Dermis blood vessel endothelial cell (primary cell): ENCODE data around the gene ATP8A1. TPM values are rescaled to one million over a fixed set of nuclear protein-coding genes. Genes with fewer than 3 reads are reported as not detected.
"Not testable (repeated sequence)": the region's sequence is repeated elsewhere in the genome, so short reads cannot be mapped to it uniquely, and the experiment has no call there.

Experiments used
- DNase-seq: peaks from one replicate; pipeline ENCODE4 v3.0.0; 2010
- total RNA-seq: library from RNA; depleted of rRNA; stranded (reverse); fragments of >200 nt; gene quantifications from 2 replicates; pipeline ENCODE4 v1.2.3, GENCODE V29; 2014

The ATP8A1 gene
- total RNA-seq, 1 donor from 2014 or later: 40.8 TPM

DNA sequence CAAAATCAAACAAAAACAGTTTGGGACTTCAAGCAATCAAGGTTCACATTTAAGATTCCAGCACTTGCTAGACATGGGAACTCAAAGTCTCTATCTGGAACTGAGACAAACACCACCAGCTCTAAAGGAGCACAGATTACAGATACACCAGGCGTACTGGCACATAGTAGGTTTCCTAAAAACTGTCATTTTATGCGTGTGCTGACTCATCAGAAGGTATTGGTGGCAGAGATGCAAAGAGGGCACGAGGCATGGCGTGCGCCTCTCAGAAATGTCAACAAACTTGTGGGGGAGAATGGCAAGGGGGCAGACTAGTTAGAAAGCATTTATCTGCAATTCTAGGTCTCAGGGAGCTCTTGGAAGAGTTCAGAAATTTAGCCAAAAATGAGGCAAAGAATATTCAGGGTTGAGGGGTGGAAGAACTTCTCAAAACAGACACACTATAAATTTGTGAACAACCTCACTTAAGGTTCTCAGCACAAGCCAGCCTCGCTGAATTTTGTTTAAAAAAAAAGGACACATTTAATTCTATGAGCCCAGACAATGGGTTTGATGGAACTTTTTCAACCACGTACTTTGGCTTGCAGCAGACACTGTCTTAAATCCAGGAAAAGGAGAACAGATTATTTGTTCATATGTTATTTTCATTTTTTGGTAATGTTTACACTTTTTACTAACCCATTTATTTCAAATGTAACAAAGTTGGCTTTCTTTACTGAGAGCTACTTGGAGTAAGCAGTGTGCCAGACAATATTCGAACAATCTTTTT lies 159.6 kb downstream of the ATP8A1 start:
- no peak for DNase-seq

DNA sequence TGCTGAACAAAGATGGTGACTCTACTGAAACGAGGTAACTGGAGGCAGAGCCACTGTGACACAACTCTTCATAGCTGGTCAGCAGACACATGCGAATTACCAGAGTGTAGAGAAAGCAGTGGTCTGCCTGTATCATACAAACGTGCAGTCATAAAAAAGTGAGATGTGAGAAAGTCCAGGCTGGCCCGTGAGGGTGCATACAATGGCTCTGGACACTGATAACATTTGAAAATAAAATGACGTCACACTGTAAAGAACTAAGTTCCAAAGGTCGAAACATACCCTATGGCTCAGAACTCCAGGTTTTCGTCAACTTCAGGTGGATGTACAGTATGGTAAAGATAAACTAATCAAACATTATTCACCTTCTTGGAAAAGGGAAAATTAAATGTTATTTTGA lies 163.9 kb downstream of the ATP8A1 start:
- no peak for DNase-seq

DNA sequence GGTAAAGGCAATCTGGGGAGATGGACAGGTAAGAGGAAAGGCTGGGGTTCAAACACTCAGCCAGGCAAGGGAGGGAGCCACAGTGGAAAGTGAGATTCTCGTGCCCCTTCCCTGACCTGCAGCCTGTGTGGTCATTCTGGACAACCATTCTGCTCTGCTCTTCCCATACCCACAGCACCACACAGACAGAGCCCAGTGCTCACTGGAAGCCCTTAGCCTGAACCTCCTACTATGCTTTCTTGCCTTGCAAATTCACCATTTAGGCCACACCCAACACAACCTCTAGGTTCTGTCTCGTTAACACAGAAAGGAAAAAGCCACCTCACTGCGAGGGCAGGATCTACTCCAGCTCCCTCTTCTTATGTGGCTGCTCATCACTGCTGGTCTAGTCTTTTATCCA lies 166.9 kb downstream of the ATP8A1 start:
- no peak for DNase-seq

DNA sequence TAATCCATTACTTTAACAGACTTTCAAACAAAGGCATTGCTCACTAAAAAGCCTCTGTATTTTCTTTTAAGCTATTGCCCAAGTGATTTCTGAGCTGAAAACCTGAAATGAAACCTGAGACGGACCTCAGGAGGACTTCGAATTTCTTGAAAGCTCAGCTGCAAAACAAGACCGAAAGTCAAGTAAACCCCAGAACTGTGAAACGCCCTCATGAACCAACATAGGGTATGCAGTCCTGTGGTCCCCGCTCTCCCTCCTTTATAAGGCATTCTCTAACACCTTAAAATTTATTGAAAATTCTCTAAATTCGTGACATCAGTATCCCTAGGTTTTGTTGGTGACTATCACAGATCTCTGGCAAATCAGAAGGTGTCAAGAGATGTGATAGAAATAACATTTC lies 167.8 kb downstream of the ATP8A1 start:
- no peak for DNase-seq

DNA sequence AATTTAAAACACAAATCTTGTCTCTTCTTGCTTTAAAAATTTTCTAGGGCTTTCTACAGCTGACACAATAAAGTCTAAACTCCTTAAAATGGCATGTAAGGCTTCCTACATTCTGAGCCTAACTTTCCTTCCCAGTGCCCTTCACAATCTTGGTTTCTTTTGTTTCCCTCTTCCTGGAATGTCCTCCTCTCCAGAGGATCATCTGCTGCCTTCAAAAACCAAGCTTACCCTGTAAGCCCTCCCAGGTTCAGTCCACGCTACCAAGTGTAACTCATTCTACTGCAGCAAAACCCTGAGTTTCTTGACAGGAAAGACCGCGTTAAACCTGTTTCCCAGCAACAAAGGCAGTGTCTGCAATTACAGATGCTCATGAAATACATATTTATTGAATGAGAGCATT lies 168.4 kb downstream of the ATP8A1 start:
- no peak for DNase-seq

DNA sequence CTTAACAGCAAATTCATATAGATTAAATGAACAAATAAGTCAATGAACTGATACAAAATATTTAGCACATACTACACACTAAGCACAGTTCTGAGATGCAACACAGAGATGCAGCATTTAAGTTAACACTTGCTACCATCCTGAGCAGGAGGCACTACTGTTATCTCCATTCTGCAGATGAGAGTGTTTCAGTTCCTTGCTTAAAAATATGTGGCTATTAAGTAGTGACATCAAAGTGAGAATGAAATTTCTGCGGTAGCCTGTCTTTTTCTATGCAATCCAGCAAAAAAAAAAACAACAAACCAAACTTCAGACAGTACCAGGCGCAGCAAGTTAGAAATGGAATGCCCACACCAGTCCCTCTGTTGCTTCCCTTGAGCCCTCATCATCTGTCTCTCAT lies 168.8 kb downstream of the ATP8A1 start:
- DNase-seq: no peak

DNA sequence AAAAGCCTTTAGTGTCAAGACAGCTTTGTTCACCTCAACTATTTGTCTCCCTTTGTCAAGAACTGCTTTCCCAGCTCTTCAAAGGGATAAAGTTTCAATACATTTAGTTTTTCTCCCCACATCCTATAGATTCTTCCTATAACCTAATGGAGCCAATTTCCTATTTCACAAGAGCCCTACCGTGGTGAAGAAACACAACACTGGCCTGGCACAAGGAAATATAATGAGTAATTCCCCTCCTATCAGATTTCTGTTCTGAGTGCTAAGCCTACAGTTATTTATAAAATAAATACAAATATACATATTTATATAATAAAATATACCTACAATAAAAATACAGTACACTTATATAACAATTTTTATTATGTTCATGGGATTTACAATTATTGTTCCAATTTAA lies 169.7 kb downstream of the ATP8A1 start:
- DNase-seq: no peak

DNA sequence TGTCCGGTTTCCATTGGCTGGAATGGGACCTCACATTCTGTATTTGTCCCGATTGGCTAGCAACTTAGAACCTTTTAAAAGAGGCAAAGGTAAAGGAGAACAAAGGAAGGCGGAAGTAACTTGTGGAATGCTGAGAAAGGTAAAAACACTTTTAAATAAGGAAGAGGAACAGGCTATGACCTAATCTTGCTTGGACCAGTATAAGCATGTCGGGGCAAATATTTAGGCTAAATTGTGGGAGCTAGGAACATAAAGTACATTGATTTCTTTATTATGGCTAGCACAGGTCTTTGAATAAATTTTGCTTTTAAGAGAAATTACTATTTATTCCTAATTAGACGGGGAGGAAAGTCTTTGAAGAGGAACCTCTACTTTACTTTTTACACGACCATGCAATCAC lies 170.7 kb downstream of the ATP8A1 start:
- not testable (repeated sequence) for DNase-seq

DNA sequence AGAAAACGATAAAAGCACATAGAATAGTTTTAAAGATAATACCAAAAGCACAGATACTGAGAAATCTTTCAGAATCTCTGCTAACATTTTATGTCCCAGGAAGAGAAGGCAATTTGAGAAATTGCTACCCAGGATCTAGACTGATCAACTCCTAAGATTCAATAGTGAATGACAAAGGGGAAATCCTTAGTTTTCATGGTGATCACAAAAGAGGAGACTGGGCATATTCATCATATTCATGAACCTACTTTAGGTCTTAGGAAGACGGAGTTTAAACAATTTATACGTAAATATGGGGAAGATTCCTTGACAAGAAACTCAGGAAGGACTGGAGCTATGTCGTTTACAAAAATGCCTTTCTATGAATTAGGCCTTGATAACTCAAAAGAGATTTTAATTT lies 172.3 kb downstream of the ATP8A1 start:
- no peak for DNase-seq

DNA sequence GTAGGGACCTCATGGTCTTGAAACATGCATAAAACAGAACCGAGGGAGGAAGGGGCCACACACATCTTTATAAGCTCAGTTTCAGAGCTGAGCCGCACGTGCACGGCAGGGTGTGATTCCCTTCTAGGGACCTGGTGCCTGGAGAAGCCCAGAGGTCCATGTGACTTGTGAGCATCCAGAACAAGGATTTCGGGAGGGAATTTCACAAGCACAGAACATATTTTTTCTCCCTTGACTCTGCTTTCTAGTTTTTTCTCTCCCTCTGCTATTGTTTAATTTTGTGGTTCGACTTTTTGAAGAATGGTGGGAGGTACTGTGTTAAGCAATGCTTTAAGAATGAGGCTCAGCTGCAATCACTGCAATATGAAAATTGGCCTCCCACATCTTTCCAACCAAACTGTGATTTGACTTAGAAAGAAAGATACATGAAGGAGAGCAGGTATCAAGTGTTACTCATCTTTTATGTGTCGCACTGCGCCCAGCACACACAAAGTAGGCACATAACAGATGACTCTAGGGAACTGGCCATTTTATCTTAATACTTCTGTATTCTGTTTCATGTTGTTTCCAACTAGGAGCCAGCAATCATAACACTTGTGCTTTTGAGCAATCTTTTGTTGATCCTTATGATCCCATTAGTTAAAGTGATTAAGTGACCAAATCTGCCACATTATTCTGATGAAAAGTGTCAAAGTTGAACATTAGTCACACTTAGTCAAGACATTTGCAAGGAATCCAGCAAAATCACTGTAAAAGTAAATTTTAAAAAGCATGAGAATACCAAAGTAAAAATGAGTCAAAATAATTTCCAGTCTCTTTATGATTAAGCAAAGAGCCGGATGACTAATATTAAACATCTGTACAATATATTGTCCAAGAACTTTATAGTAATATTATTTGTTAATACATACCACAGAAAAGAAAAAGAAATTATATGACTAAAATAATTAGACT lies 173.2 kb downstream of the ATP8A1 start:
- no peak for DNase-seq

DNA sequence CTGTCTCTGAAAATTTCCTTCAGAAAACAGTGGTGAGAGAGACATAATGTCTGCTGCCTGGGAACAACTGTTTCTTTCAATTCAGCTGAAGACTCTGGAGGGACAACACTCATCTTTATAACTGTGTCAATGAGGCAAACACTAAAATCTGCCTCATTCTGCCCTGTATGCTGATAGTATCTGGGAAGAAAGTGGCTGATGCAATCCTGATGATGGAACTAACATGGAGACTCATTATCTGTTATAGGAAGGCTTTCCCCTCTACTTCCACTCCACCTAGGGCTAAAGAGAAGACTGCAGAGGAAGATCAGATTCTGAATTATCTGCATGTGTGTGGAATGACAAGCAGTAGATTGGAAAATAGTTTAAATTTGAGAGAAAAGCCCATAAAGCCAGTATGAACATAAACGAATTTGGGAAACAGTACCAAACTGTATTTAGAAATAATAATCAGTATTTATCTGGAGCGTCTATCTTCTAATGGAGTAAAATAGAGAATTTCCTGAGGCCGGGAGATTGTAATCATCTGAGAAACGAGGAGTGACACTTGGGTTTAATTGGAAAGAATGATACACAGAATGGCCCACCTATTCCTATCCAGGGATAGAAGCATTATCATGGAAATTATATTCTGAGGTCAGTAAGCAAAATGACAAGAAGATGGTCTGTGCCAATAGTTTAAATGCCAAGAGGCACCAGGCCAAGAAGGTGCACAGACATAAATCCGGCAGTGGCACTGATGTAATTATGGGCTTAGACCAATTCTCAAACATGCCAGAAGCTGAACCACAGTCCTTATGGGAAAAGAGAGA lies 174.2 kb downstream of the ATP8A1 start:
- no peak for DNase-seq

DNA sequence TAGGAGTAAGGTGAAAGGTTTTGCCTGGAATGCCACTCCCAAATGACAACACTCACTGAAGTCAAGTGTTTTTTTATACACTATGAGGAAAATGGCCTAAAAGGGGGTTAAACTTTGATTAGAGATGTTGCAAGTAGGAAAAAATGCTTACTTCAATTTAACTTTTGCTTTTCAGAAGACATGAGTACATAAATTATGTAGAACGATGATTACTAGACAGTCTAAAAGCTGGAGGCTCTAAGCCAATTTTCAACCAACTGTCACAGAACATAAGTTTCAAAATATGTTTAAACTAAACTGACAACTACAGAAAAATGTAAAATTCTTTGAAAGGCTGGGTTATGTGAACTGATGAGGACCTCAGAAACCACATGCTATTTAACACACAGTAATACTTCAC lies 176.2 kb downstream of the ATP8A1 start:
- DNase-seq: no peak

DNA sequence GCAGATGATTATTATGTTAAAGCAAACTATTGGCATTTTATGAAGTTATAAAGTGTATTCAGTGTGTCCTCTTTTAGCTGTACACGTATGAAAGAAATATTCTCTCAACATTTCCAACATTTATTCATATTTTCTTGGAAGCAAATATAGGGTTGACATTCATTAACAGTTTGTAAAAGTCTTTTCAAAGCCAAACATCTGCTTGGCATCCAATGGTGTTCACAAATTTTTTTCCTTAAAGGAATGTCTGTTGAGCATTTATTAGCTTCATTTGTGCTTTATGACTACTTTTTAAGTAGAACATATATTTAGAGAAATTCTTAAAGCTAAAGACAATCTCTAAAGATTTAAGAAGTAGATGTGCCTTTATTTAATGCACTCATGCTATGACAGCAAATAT lies 176.6 kb downstream of the ATP8A1 start:
- no peak for DNase-seq

DNA sequence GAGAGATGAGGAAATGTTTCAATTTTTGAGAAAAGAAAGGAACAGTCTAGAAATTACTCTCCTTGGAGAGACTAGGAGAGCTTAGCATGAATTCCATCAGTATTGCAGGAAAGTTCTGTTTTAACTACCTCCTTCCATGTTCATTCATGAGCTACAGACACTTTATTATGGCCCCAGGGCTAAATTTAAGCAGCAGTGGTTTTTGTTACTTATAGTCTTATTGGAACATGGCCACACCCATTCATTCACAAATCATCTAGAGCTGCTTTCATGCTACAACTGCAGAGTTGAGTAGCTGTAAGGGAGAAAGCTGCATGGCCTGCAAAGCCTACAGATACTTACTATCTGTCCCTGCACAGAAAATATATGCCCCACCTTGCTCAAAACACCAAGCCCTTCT lies 178.0 kb downstream of the ATP8A1 start:
- no peak for DNase-seq

DNA sequence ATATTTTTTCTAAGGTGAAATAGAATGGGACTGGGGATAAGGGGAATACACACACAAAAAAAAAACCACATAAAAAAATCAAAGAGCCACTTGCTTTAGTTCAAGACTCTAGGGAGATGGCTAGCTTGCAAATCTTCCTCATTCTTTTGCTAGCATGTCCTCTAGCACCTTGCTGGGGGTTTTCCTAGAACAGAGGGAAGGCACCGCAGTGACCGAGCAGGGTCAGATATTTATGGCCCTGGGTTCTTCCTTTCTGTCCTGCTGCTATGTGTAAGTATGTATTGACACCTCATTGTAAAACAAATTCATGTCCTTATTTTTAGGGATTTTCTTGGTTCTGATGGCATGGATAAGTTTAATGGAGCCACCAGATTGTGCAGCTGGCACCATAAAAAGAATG lies 178.4 kb downstream of the ATP8A1 start:
- no peak for DNase-seq

DNA sequence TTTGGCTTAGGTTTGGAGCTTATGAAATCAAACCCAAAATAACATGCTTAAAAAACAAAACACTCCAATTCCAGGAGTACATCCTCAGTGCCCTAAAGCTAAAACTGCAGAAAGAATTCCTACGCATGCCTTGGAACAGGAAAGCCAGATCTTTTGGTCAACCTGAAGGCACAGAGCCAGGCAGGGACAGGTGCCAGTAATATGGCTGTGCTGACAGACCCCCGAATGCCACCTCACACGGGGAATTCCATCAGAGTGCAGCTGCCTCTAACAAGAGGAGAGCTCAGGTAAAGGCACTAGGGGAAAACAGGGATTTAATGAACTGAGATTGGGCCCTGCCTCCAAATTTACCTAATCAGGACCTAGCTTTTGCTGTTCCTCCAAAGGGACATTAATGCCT lies 182.5 kb downstream of the ATP8A1 start:
- DNase-seq: no peak

DNA sequence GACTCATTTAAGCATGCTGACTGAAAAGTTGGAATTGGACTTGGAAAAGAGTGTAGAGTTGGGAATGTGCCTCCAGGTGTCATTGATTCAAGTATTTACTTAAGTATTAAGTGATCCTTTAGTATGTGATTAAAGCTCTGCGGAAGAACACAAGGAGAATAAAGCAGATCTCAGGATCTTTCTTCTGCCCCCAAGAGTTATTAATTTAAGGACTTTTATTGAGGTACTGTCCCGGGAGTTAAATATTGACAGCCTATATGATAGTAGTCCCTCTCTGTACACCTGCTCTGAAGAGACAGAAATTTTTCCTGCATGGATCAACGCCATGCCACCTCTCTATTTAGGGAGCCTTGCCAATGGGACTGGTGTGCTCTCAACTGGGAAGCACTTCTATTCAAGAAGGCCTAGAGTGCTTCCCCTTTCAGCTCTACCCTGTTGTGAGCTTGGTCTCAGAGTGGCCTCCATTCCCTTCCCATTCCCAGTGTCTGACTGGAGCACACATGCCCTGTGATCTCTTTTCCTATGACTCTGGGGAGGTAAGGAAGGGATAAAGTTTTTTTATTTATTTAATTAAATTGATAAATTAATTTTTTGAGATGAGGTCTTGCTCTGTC lies 183.7 kb downstream of the ATP8A1 start:
- no peak for DNase-seq

DNA sequence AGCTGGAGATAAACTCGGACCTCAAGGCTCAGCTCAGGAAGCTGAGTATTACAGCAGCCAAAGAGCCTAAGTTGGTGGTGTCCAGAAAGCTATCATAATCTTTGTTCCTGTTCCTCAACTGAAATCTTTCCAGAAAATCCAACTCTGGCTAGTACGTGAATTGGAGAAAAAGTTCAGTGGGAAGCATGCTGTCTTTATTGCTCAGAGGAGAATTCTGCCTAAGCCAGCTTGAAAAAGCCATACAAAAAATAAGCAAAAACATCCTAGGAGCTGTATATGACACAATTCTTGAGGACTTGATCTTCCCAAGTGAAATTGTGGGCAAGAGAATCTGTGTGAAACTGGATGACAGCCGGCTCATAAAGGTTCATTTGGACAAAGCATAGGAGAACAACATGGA lies 185.0 kb downstream of the ATP8A1 start:
- DNase-seq: no peak

DNA sequence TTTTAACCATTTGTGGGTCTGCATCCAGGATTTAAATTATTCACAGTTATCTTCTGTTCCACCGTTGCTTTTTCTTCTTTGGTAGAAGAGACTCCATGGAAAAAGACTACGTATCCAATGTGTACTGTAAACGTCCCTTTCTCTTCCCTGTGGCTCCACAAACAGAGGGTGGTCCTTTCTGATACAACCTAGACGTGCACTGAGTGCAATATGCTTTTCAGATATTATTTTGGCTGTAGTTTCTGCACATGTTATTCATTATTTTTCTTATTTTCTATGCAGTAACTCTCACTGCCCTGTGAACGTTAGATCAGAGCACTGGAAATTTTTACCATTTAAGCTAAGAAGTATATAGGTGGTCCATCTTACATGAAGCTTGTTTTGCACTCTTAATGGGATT lies 186.9 kb downstream of the ATP8A1 start:
- DNase-seq: no peak

DNA sequence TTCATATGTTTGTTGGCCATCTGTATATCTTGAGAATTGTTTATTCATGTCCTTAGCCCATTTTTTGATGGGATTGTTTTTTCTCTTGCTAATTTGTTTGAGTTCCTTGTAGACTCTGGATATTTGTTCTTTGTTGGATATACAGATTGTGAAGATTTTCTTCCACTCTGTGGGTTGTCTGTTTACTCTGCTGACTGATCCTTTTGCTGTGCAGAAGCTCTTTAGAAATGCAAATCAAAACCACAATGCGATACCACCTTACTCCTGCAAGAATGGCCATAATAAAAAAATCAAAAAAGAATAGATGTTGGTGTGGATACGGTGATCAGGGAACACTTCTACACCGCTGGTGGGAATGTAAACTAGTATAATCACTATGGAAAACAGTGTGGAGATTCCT lies 189.1 kb downstream of the ATP8A1 start:
- DNase-seq: not testable (repeated sequence)

DNA sequence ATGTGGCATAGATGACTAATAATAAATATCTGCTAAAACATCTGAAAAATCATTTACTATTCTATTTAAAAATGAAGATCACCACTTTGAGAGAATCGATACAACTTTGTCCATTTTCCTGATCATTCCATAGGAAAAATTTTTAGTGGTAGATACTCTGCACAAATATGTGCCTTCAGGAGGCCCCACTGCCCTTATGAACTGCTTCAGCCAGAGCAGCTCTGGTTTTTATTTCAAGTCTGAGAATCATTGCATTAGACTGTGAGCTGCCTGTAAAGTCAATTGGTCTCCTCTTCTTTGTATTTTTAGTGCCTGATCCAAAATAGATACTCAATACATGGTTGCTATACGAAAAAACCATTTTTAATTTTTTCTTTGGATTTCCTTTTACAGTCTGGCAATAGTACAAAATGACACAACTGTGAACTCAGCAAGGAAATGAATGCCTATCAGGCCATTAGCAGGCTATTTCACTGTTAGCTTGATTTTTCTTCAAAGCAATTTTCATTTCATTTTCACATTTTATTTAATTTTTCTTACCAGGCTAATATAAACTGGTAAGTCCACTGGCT lies 190.5 kb downstream of the ATP8A1 start:
- DNase-seq: no peak

DNA sequence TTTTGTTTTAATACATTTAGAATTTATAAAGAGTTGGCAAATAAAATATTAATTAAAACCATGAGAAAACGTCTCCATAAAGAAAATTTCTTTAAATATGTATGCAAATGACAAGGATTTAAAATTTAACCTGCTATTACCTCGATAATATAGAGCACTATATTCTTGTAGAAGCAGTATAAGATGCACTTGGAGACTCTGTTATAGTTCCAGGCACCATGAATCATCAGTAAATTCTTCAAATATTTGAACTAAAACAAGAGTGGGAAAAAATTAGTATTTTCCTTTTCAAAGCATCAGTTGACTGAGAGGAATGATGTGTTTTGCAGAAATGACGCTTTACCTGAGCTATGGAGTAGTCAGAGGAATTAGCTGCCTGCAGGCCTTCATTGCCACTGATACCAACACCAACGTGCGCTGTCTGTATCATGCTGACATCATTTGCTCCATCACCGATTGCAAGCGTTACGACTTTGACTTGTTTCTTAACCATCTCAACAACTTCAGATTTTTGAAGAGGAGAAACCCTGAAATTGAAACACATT lies 192.3 kb downstream of the ATP8A1 start:
- no peak for DNase-seq
